Measurements from ENCODE around the gene FOXQ1. TPM values are rescaled to one million over a fixed set of nuclear protein-coding genes. Genes with fewer than 3 reads are reported as not detected.

FOXQ1 gene
- total and polyA plus RNA-seq, 2 of the 13 experiments (the other 11 are each of a cell fraction or from before 2014, with no cell fraction given) = 35.2 to 39.8 TPM

DNA sequence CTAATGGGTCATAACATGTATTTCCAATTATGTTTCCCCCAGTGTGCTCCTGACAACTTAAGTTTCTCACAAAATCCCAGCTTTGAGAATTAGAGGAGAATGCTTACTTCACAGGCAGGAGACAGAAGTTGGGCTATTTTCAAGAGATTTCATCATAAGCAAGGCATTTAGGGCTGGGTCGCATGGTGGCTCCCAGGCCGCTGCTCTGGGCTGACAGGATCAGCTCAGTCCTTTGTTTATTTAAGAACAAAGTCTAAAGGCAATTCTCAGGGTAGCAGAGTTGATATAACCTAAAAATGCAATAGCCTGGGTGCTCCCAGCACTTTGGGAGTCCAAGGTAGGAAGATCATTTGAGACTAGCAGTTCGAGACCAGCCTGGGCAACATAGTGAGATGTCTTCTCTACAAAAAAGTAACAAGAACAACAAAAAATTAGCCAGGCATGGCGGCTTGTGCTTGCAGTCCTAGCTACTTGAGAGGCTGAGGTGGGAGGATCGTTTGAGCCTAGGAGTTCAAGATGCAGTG is 10.9 kb downstream of the FOXQ1 start (continued):
- TF ChIP-seq, protein P1, sequence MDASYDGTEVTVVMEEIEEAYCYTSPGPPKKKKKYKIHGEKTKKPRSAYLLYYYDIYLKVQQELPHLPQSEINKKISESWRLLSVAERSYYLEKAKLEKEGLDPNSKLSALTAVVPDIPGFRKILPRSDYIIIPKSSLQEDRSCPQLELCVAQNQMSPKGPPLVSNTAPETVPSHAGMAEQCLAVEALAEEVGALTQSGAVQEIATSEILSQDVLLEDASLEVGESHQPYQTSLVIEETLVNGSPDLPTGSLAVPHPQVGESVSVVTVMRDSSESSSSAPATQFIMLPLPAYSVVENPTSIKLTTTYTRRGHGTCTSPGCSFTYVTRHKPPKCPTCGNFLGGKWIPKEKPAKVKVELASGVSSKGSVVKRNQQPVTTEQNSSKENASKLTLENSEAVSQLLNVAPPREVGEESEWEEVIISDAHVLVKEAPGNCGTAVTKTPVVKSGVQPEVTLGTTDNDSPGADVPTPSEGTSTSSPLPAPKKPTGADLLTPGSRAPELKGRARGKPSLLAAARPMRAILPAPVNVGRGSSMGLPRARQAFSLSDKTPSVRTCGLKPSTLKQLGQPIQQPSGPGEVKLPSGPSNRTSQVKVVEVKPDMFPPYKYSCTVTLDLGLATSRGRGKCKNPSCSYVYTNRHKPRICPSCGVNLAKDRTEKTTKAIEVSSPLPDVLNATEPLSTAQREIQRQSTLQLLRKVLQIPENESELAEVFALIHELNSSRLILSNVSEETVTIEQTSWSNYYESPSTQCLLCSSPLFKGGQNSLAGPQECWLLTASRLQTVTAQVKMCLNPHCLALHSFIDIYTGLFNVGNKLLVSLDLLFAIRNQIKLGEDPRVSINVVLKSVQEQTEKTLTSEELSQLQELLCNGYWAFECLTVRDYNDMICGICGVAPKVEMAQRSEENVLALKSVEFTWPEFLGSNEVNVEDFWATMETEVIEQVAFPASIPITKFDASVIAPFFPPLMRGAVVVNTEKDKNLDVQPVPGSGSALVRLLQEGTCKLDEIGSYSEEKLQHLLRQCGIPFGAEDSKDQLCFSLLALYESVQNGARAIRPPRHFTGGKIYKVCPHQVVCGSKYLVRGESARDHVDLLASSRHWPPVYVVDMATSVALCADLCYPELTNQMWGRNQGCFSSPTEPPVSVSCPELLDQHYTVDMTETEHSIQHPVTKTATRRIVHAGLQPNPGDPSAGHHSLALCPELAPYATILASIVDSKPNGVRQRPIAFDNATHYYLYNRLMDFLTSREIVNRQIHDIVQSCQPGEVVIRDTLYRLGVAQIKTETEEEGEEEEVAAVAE (CRISPR knock-in tag; IDR thresholded peaks at IDR 0.05; ENCODE audit: borderline replicate concordance) = peak; percentile 64; the same call in 1 of the 2 replicates
- TF ChIP-seq PHF5A (CRISPR knock-in tag; IDR thresholded peaks at IDR 0.05; ENCODE audit: low read depth, unreplicated experiment) = no peak
- peak; percentile 51; the same call in 1 of the 2 replicates for TF ChIP-seq HDAC1 (CRISPR knock-in tag; IDR thresholded peaks at IDR 0.05)
- peak; percentile 64; the same call in 1 of the 2 replicates for TF ChIP-seq JUN (CRISPR knock-in tag; IDR thresholded peaks at IDR 0.05)
- peak; percentile 82 for TF ChIP-seq SALL1 (CRISPR knock-in tag; IDR thresholded peaks at IDR 0.05)
- TF ChIP-seq, protein P2, sequence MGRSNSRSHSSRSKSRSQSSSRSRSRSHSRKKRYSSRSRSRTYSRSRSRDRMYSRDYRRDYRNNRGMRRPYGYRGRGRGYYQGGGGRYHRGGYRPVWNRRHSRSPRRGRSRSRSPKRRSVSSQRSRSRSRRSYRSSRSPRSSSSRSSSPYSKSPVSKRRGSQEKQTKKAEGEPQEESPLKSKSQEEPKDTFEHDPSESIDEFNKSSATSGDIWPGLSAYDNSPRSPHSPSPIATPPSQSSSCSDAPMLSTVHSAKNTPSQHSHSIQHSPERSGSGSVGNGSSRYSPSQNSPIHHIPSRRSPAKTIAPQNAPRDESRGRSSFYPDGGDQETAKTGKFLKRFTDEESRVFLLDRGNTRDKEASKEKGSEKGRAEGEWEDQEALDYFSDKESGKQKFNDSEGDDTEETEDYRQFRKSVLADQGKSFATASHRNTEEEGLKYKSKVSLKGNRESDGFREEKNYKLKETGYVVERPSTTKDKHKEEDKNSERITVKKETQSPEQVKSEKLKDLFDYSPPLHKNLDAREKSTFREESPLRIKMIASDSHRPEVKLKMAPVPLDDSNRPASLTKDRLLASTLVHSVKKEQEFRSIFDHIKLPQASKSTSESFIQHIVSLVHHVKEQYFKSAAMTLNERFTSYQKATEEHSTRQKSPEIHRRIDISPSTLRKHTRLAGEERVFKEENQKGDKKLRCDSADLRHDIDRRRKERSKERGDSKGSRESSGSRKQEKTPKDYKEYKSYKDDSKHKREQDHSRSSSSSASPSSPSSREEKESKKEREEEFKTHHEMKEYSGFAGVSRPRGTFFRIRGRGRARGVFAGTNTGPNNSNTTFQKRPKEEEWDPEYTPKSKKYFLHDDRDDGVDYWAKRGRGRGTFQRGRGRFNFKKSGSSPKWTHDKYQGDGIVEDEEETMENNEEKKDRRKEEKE (IDR thresholded peaks at IDR 0.05) = no peak
- TF ChIP-seq TCF12 (IDR thresholded peaks at IDR 0.05) = no peak
- no peak for TF ChIP-seq TCF12 (CRISPR knock-in tag; IDR thresholded peaks at IDR 0.05)
- no peak for TF ChIP-seq ZNF205 (CRISPR knock-in tag; IDR thresholded peaks at IDR 0.05)
- TF ChIP-seq, protein P3, sequence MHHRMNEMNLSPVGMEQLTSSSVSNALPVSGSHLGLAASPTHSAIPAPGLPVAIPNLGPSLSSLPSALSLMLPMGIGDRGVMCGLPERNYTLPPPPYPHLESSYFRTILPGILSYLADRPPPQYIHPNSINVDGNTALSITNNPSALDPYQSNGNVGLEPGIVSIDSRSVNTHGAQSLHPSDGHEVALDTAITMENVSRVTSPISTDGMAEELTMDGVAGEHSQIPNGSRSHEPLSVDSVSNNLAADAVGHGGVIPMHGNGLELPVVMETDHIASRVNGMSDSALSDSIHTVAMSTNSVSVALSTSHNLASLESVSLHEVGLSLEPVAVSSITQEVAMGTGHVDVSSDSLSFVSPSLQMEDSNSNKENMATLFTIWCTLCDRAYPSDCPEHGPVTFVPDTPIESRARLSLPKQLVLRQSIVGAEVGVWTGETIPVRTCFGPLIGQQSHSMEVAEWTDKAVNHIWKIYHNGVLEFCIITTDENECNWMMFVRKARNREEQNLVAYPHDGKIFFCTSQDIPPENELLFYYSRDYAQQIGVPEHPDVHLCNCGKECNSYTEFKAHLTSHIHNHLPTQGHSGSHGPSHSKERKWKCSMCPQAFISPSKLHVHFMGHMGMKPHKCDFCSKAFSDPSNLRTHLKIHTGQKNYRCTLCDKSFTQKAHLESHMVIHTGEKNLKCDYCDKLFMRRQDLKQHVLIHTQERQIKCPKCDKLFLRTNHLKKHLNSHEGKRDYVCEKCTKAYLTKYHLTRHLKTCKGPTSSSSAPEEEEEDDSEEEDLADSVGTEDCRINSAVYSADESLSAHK (CRISPR knock-in tag; IDR thresholded peaks at IDR 0.05; ENCODE audit: borderline replicate concordance) = no peak
- peak; percentile 52 for TF ChIP-seq ASH2L (IDR thresholded peaks at IDR 0.05; ENCODE audit: insufficient read length, low read depth, low read length)
- TF ChIP-seq ZNF350 (CRISPR knock-in tag; IDR thresholded peaks at IDR 0.05; ENCODE audit: borderline replicate concordance, low read depth) = peak; percentile 69; the same call in 1 of the 2 replicates
- no peak for TF ChIP-seq ZNF101 (CRISPR knock-in tag; IDR thresholded peaks at IDR 0.05; ENCODE audit: borderline replicate concordance, low read depth)
- TF ChIP-seq SNAPC2 (CRISPR knock-in tag; IDR thresholded peaks at IDR 0.05) = no peak
- TF ChIP-seq, protein P4, sequence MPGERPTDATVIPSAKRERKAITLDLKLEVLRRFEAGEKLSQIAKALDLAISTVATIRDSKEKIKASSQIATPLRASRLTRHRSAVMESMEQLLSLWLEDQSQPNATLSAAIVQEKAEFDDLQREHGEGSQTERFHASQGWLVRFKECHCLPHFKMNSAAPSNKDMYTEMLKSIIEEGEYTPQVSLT (CRISPR knock-in tag; IDR thresholded peaks at IDR 0.05; ENCODE audit: borderline replicate concordance, low read depth) = 0 out of 2 replicates have a peak, but pooled peaks have one; percentile 67
- peak; percentile 32; the same call in 1 of the 2 replicates for TF ChIP-seq ZNF607 (CRISPR knock-in tag; IDR thresholded peaks at IDR 0.05; ENCODE audit: borderline replicate concordance)
- no peak for TF ChIP-seq FOXP1 (IDR thresholded peaks at IDR 0.05)
- TF ChIP-seq FOXP1 (CRISPR knock-in tag; IDR thresholded peaks at IDR 0.05) = peak; percentile 37; the same call in 1 of the 2 replicates
- TF ChIP-seq SSRP1 (CRISPR knock-in tag; IDR thresholded peaks at IDR 0.05) = peak; percentile 81; the same call in 1 of the 2 replicates
- TF ChIP-seq ZBTB7A (CRISPR knock-in tag; IDR thresholded peaks at IDR 0.05) = no peak
- TF ChIP-seq FOXK2 (IDR thresholded peaks at IDR 0.05) = no peak
